Osteoblast (primary cell): ENCODE measurements around the gene CRTAP. TPM values are rescaled to one million over a fixed set of nuclear protein-coding genes. Genes with fewer than 3 reads are reported as not detected.
"Not testable (repeated sequence)": the region's sequence is repeated elsewhere in the genome, so short reads cannot be mapped to it uniquely, and the experiment has no call there.

Experiments used
- DNase-seq: peaks from one replicate; pipeline ENCODE4 v3.0.0; 2011; ENCODE audit warnings: low spot score, mixed read lengths; ENCODE audit not compliant: insufficient read length; ENCODE audit errors: missing footprints
- H2AFZ ChIP-seq: 2 replicates; pipeline ENCODE4 v1.6.0; 2011; ENCODE audit warnings: mild to moderate bottlenecking, low read length
- H3K27ac ChIP-seq: 2 replicates; pipeline ENCODE4 v1.5.1; 2011; ENCODE audit warnings: mild to moderate bottlenecking, low read depth, low read length, moderate library complexity
- H3K27me3 ChIP-seq: 2 replicates; pipeline ENCODE4 v1.6.0; 2012; ENCODE audit warnings: mild to moderate bottlenecking, control low read depth, inconsistent platforms, low read length, moderate library complexity; ENCODE audit not compliant: insufficient read depth
- H3K36me3 ChIP-seq: 2 replicates; pipeline ENCODE4 v1.5.1; 2011; ENCODE audit warnings: mild to moderate bottlenecking, low read length, control low read depth, moderate library complexity; ENCODE audit not compliant: insufficient read depth
- H3K4me1 ChIP-seq: 2 replicates; pipeline ENCODE4 v1.5.1; 2011; ENCODE audit warnings: mild to moderate bottlenecking, low read length, control low read depth, moderate library complexity; ENCODE audit not compliant: insufficient read depth
- H3K4me2 ChIP-seq: 2 replicates; pipeline ENCODE4 v1.6.0; 2011; ENCODE audit warnings: mild to moderate bottlenecking, low read length; ENCODE audit not compliant: insufficient read depth
- H3K4me3 ChIP-seq: fragments of 200-600 bp; sonication (generic); 3 replicates; pipeline ENCODE4 v1.5.1; 2012; ENCODE audit warnings: mild to moderate bottlenecking, low read length, inconsistent platforms; ENCODE audit not compliant: insufficient read depth
- H3K79me2 ChIP-seq: 2 replicates; pipeline ENCODE4 v1.6.0; 2012; ENCODE audit warnings: mild to moderate bottlenecking, low read length, control low read depth, inconsistent platforms; ENCODE audit not compliant: insufficient read depth
- H3K9me3 ChIP-seq: 2 replicates; pipeline ENCODE4 v1.5.1; 2011; ENCODE audit warnings: low read depth, low read length, control low read depth
- H4K20me1 ChIP-seq: 2 replicates; pipeline ENCODE4 v1.6.0; 2012; ENCODE audit warnings: mild to moderate bottlenecking, low read length, control low read depth; ENCODE audit not compliant: insufficient read depth
- total RNA-seq: library from RNA; depleted of rRNA; stranded (reverse); fragments of >200 nt; gene quantifications from 2 replicates; pipeline ENCODE4 v1.2.3, GENCODE V29; 2012
- TF ChIP-seq, protein P1 (sequence below): IDR thresholded peaks from 2 replicates; pipeline ENCODE4 v1.5.1; 2011; ENCODE audit warnings: mild to moderate bottlenecking, low read depth, low read length, moderate library complexity; ENCODE audit errors: extremely low read depth

CRTAP gene
- total RNA-seq, 1 donor, result 266 TPM

DNA sequence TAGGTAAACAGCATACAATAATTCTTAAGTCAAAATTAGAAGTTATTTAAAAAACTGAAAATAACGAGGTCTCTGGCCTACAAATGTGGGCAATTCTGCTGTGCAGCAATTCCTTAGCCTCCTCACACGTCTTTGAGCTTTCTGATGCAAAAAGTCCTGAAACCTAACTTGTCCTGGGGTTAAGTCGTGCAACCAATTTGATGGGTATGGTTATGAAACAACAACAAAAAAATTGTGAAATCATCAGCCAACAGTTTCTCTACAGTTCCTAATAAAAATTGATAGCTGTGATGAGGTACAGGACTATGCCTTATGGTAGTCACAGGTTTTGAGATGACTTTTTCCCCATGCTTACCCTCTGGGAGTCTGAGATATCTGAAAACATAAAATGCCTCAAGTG is 10.3 kb upstream of the CRTAP start:
- Histone ChIP-seq H2AFZ (no peak overlapping the region), H3K27me3 (no peaks in the 10 kb centered on the region), H3K27ac (no peak overlapping the region), H3K4me3 (no peak overlapping the region), H3K4me1 (no peaks in the 10 kb centered on the region), H3K4me2 (no peak overlapping the region), H3K79me2 (no peaks in the 10 kb centered on the region), H3K9me3 (no peaks in the 10 kb centered on the region), H4K20me1 (no peaks in the 10 kb centered on the region), H3K36me3 (no peaks in the 10 kb centered on the region)
- no peak for DNase-seq
- TF ChIP-seq, protein P1, sequence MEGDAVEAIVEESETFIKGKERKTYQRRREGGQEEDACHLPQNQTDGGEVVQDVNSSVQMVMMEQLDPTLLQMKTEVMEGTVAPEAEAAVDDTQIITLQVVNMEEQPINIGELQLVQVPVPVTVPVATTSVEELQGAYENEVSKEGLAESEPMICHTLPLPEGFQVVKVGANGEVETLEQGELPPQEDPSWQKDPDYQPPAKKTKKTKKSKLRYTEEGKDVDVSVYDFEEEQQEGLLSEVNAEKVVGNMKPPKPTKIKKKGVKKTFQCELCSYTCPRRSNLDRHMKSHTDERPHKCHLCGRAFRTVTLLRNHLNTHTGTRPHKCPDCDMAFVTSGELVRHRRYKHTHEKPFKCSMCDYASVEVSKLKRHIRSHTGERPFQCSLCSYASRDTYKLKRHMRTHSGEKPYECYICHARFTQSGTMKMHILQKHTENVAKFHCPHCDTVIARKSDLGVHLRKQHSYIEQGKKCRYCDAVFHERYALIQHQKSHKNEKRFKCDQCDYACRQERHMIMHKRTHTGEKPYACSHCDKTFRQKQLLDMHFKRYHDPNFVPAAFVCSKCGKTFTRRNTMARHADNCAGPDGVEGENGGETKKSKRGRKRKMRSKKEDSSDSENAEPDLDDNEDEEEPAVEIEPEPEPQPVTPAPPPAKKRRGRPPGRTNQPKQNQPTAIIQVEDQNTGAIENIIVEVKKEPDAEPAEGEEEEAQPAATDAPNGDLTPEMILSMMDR, result no peak

DNA sequence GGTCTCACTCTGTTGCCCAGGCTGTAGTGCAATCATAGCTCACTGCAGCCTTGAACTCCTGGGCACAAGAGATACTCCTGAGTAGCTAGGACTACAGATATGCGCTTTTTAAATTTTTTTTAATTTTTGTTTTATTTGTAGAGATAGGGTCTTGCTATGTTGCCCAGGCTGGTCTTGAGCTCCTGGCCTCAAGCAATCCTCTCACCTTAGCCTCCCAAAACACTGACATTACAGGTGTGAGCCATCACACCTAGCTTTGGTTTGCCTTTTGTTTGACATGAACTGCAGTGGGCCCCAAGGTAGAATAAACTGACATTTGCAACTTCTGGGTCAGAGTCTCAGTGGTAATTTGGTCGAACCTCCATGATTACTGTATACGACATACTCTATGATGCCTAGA is 9.0 kb upstream of the CRTAP start:
- no peak overlapping the region for H2AFZ ChIP-seq
- H4K20me1 ChIP-seq, result no peaks in the 10 kb centered on the region
- no peaks in the 10 kb centered on the region for H3K9me3 ChIP-seq
- H3K36me3 ChIP-seq, result no peaks in the 10 kb centered on the region
- H3K79me2 ChIP-seq, result no peaks in the 10 kb centered on the region
- H3K27ac ChIP-seq, result no peak overlapping the region
- no peak overlapping the region for H3K4me3 ChIP-seq
- H3K27me3 ChIP-seq, result no peaks in the 10 kb centered on the region
- H3K4me2 ChIP-seq, result no peak overlapping the region
- no peak for DNase-seq
- TF ChIP-seq, protein P1, result no peak
- H3K4me1 ChIP-seq, result no peaks in the 10 kb centered on the region

DNA sequence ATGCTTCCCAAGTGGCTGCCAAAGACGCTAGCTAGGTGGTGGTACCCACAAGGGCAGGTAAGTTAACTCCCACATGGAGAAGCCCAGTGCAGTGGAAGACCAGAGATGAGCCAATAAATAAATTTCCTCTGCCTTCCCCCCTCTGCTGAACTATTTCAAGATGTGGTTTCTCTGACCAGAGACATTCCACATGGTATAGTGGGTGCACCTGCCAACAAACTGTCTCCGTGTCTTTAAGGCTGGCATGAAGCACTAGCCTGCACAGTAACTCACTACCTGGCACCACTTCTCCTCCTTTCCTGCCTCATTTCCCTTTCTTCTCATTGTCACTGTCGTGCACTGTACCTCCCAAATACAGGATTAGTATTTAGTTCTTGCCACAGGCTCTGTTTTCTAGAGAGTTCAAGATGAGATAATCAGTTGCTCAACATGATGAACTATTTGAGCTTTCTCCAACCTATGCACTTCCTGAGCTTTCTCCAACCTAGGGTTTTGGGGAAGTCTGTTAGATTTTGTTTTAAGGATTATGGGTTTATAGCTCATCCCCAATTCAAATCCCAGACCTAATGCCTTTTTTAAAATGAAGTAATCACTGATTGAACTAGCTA is 8.4 kb upstream of the CRTAP start:
- TF ChIP-seq, protein P1, result no peak
- Histone ChIP-seq H3K79me2 (no peaks in the 10 kb centered on the region), H3K4me1 (no peaks in the 10 kb centered on the region), H4K20me1 (no peaks in the 10 kb centered on the region), H3K27ac (no peak overlapping the region), H3K27me3 (no peaks in the 10 kb centered on the region), H3K36me3 (no peaks in the 10 kb centered on the region), H3K9me3 (no peaks in the 10 kb centered on the region), H3K4me3 (no peak overlapping the region), H2AFZ (no peak overlapping the region), H3K4me2 (no peak overlapping the region)
- no peak for DNase-seq

DNA sequence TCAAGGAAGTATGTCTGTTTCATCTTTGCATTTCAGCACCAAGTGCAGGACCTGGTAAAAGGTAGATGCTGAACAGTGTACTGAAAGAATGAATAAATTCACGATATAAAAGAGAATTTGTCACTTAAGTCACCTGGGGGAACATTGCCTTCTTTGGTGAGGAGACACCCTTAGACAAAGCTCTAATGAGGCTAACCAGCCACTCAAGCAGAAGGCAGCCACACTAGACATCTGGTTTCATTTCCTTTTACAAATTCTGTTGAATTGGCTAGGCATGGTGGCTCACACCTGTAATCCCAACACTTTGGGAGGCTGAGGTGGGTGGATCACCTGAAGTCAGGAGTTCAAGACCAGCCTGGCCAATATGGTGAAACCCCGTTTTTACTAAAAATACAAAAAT is 7.0 kb upstream of the CRTAP start:
- not testable (repeated sequence) for H3K36me3 ChIP-seq, H3K79me2 ChIP-seq, H2AFZ ChIP-seq, H3K4me3 ChIP-seq, H3K27ac ChIP-seq, H3K27me3 ChIP-seq, DNase-seq, H3K4me2 ChIP-seq, H3K4me1 ChIP-seq, H3K9me3 ChIP-seq, H4K20me1 ChIP-seq
